Measurements from ENCODE around the gene MYCN.

MYCN gene

DNA sequence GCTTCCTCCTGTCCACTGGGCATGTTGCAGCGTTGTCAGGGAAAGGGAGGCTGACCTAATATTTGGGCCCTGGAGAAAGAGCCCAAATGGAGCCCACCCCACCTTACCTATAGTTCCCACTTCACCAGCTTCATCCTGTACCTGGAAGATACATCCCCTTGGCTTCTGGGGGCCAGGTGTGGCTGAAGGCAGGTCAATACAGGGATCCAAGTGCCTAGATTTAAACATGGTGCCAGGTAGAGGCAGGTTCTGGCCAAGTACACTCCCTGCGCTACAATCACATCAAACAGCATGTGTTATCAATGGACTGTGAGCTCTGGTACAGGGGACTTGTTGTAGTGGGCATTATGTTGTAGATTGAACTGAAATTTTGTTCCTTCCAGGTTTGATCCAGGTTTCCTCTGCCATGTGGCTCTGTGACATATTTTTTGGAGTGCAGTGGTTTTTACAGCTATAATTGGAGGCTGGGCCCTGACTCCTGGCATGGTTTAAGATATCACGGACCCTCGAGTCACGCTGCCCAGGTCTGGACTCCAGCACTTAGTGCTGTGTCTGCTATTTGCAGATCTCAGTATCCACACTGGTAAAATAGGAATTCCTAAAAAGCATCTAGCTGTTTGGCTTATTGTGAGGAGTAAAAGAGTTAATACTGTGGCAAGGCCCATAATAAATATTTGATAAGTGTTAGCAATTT is 23.8 kb downstream of the MYCN start:
- H3K4me3 ChIP-seq = no peak overlapping the region
- TF ChIP-seq EZH2 (IDR thresholded peaks at IDR 0.05) (no peak), FOXP2 (optimal IDR thresholded peaks at IDR 0.05; ENCODE audit: control extremely low read depth, extremely low read length, insufficient read depth) (no peak), POLR2AphosphoS5 (IDR thresholded peaks at IDR 0.05; ENCODE audit: borderline replicate concordance, low read depth, low read length) (no peak)
- no peaks in the 10 kb centered on the region for H3K9me3 ChIP-seq (ENCODE audit: low read depth, low read length)
- DNase-seq (ENCODE audit: low read depth, low spot score) = no peak
- no peak overlapping the region for H3K9ac ChIP-seq (ENCODE audit: insufficient read length)
- no peak overlapping the region for H3K27ac ChIP-seq
- H3K36me3 ChIP-seq (ENCODE audit: insufficient read depth, low read length) = no peaks in the 10 kb centered on the region

DNA sequence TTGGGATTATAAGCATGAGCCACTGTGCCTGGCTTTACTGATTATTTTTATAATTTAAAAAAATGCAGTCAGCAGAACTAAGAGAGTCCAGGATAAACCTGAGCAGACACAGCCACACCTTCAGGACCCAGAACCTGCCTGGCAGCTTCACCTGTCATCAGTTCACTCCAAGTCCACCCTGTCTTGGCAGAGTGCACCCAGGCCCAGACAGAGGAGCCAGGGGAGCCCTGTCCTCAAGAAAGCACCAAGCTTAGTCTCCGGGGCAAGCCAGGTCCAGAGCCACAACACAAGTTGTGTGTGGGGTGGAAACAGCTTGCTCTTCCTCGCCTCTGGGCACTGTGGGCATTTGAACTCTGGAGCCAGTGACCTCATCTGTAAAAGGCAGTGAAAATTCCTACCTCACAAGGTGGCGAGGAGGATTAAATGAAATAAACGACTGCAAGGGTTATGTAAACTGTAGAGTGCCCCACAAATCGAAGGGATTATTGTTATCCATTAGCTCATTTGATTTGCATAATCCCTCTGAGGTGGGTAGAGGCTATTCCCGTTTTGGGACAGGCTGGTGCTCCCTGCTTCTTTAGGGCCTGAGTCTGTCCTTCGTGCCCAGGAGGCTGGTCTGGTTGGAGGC is 24.7 kb downstream of the MYCN start:
- no peak for TF ChIP-seq EZH2 (IDR thresholded peaks at IDR 0.05)
- TF ChIP-seq FOXP2 (optimal IDR thresholded peaks at IDR 0.05; ENCODE audit: control extremely low read depth, extremely low read length, insufficient read depth) = no peak
- no peak for TF ChIP-seq POLR2AphosphoS5 (IDR thresholded peaks at IDR 0.05; ENCODE audit: borderline replicate concordance, low read depth, low read length)
- H3K36me3 ChIP-seq (ENCODE audit: insufficient read depth, low read length) = no peaks in the 10 kb centered on the region
- no peaks in the 10 kb centered on the region for H3K9me3 ChIP-seq (ENCODE audit: low read depth, low read length)
- H3K27ac ChIP-seq = no peak overlapping the region
- H3K9ac ChIP-seq (ENCODE audit: insufficient read length) = no peak overlapping the region
- no peak overlapping the region for H3K4me3 ChIP-seq
- no peak for DNase-seq (ENCODE audit: low read depth, low spot score)

- peak overlapping the region; percentile 22 for H3K9ac ChIP-seq (ENCODE audit: insufficient read length)
- H3K9me3 ChIP-seq (ENCODE audit: low read depth, low read length) = no peaks in the 10 kb centered on the region
- peak overlapping the region; percentile 64 for H3K4me3 ChIP-seq
- H3K36me3 ChIP-seq (ENCODE audit: insufficient read depth, low read length) = no peaks in the 10 kb centered on the region
- no peak for DNase-seq (ENCODE audit: low read depth, low spot score)
- no peak for TF ChIP-seq EZH2 (IDR thresholded peaks at IDR 0.05)
- H3K27ac ChIP-seq = no peak overlapping the region
Measured at GRCh38 chr2:15965564-15966019, 25.2 kb downstream of the MYCN start.

DNA sequence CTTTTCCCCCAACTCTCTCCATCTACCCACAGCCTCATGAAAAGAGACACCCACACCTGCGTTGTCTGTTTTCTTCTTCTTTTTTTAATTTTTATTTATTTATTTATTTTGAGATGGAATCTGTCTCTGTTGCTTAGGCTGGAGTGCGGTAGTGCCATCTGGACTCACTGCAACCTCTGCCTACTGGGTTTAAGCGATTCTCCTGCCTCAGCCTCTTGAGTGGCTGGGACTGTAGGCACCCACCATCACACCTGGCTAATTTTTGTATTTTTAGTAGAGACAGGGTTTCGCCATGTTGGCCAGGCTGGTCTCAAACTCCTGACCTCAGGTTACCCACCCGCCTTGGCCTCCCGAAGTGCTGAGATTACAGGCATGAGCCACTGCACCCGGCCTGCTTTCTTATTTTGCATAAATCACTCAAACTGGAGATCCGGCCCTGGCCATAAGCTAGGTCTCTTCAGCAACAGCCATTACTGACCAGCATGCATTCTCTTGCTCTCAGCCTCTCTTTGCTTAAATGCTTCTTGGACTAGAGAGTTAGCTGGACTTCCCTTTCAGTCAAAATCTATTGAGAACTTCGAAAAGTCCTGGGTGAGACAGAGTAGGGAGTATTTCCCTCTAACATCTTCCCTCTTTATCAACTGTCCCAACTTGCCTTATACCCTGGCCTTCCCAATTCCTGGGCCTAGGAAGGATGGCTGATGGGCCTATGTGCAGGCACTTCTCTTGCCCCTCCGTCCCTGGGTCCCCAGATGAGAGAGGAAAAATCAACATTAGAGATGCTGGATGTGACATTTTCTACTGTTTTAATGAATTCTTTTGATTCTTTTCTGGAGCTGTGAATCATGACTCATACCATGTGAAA is 27.3 kb downstream of the MYCN start:
- Histone ChIP-seq H3K9ac (ENCODE audit: insufficient read length) (no peak overlapping the region), H3K4me3 (no peak overlapping the region), H3K27ac (no peak overlapping the region), H3K9me3 (ENCODE audit: low read depth, low read length) (no peaks in the 10 kb centered on the region), H3K36me3 (ENCODE audit: insufficient read depth, low read length) (no peaks in the 10 kb centered on the region)
- DNase-seq (ENCODE audit: low read depth, low spot score) = no peak
- TF ChIP-seq FOXP2 (optimal IDR thresholded peaks at IDR 0.05; ENCODE audit: control extremely low read depth, extremely low read length, insufficient read depth) = no peak
- no peak for TF ChIP-seq POLR2AphosphoS5 (IDR thresholded peaks at IDR 0.05; ENCODE audit: borderline replicate concordance, low read depth, low read length)
- TF ChIP-seq EZH2 (IDR thresholded peaks at IDR 0.05) = no peak

DNA sequence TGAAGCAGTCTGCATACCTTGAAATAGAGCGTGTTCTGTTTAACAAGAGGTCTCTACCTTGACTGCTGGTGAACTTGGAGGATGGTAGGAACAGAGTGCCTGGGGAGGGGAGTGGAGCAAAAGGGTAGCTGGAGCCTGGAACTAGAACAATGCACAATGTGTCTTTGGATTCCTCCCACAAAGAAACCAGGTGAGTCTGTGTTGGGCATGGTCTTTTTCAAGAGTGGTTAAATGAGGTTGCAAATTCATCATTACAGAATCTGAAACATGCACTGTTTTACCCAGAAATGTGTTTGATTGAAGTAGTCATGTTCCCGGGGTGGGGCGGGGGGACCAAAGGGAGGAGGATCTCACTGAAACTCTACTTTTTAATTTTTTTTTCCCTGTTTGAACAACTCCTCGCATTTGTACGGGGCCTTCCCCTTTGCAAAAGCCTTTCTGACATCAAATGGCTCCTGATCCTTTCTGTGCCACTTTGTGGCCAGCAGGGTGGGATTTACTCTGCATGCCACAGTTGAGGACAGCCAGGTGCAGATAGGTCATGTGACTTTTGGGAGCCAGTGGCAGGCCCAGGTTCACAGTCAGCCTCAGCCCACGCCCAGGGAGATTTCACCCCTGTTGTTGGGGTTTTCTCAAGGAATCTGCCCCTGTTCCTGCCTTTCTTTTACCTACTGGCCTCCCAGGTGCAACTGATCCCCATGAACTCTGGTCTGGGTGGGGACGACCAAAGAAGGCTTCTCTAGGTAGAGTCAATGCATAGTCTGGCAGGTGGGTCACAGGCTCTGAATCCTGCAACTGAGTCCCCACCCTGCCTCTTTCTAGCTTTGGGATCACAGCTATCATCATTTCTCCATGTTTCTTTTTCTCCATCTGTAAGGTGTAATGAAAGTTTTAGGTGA is 28.2 kb downstream of the MYCN start:
- H3K9me3 ChIP-seq (ENCODE audit: low read depth, low read length) = no peaks in the 10 kb centered on the region

GRCh38 chr2:15969214-15969613 is 28.9 kb downstream of the MYCN start:
- Histone ChIP-seq H3K27ac (no peak overlapping the region), H3K9me3 (ENCODE audit: low read depth, low read length) (no peaks in the 10 kb centered on the region), H3K9ac (ENCODE audit: insufficient read length) (no peak overlapping the region), H3K36me3 (ENCODE audit: insufficient read depth, low read length) (no peaks in the 10 kb centered on the region), H3K4me3 (no peak overlapping the region)
- TF ChIP-seq FOXP2 (optimal IDR thresholded peaks at IDR 0.05; ENCODE audit: control extremely low read depth, extremely low read length, insufficient read depth) = no peak
- TF ChIP-seq POLR2AphosphoS5 (IDR thresholded peaks at IDR 0.05; ENCODE audit: borderline replicate concordance, low read depth, low read length) = no peak
- TF ChIP-seq EZH2 (IDR thresholded peaks at IDR 0.05) = no peak
- no peak for DNase-seq (ENCODE audit: low read depth, low spot score)

More for the DNA sequence above, 28.2 kb downstream of the MYCN start:
- no peak overlapping the region for H3K4me3 ChIP-seq
- H3K36me3 ChIP-seq (ENCODE audit: insufficient read depth, low read length) = no peaks in the 10 kb centered on the region
- DNase-seq (ENCODE audit: low read depth, low spot score) = no peak
- no peak overlapping the region for H3K9ac ChIP-seq (ENCODE audit: insufficient read length)
- no peak overlapping the region for H3K27ac ChIP-seq
- TF ChIP-seq POLR2AphosphoS5 (IDR thresholded peaks at IDR 0.05; ENCODE audit: borderline replicate concordance, low read depth, low read length) (no peak), EZH2 (IDR thresholded peaks at IDR 0.05) (no peak), FOXP2 (optimal IDR thresholded peaks at IDR 0.05; ENCODE audit: control extremely low read depth, extremely low read length, insufficient read depth) (no peak)

- TF ChIP-seq EZH2 (IDR thresholded peaks at IDR 0.05) (no peak), POLR2AphosphoS5 (IDR thresholded peaks at IDR 0.05; ENCODE audit: borderline replicate concordance, low read depth, low read length) (no peak), FOXP2 (optimal IDR thresholded peaks at IDR 0.05; ENCODE audit: control extremely low read depth, extremely low read length, insufficient read depth) (no peak)
- no peaks in the 10 kb centered on the region for H3K36me3 ChIP-seq (ENCODE audit: insufficient read depth, low read length)
Measured at GRCh38 chr2:15970701-15971100, 30.4 kb downstream of the MYCN start.

More at GRCh38 chr2:15970701-15971100, 30.4 kb downstream of the MYCN start:
- no peaks in the 10 kb centered on the region for H3K9me3 ChIP-seq (ENCODE audit: low read depth, low read length)
- DNase-seq (ENCODE audit: low read depth, low spot score) = no peak
- no peak overlapping the region for H3K4me3 ChIP-seq
- no peak overlapping the region for H3K9ac ChIP-seq (ENCODE audit: insufficient read length)
- no peak overlapping the region for H3K27ac ChIP-seq

Measured in SK-N-MC (cell line).